B cell (primary cell): ENCODE data around the gene UBE2L5. TPM values are rescaled to one million over a fixed set of nuclear protein-coding genes. Genes with fewer than 3 reads are reported as not detected.

Experiments used
- ATAC-seq: fragments of 200-7000 bp; cut with Tn5 transposase; one replicate; pipeline ENCODE4 v1.10.0; 2021; ENCODE audit warnings: low read depth, mild to moderate bottlenecking, moderate number of reproducible peaks, moderate library complexity
- CTCF ChIA-PET: fragments of 350-600 bp; sonication (Branson Sonifier 250); formaldehyde crosslinking; loops from one replicate; lab custom pipeline; 2021; ENCODE audit warnings: antibody characterized with exemption, inconsistent platforms; lab: Charles Lee
- POLR2A ChIA-PET: fragments of 350-600 bp; sonication (Branson Sonifier 250); formaldehyde crosslinking; loops from one replicate; lab custom pipeline; 2021; ENCODE audit warnings: antibody characterized with exemption; lab: Charles Lee
- DNase-seq: peaks from one replicate; pipeline ENCODE4 v3.0.0; 2013
- H2AFZ ChIP-seq: 2 replicates; pipeline ENCODE4 v1.6.1; 2012; ENCODE audit warnings: mild to moderate bottlenecking, low read depth, low read length; ENCODE audit not compliant: insufficient read depth, poor library complexity, severe bottlenecking
- H3K27ac ChIP-seq, 2 donors: 1 replicate in 1 of 2; 2 replicates in 1 of 2; pipeline ENCODE4 v1.5.1; 2012 to 2013; ENCODE audit warnings: low read length in 2 of 2, mild to moderate bottlenecking in 2 of 2, moderate library complexity in 1 of 2
- H3K27me3 ChIP-seq, 4 experiments: fragments of 200-600 bp in 1 of 4; sonication (generic) in 1 of 4; replicated peaks in 1 of 4; 1 replicate in 2 of 4; 2 replicates in 2 of 4; pipeline versions ENCODE4 v1.6.1 to v1.7.0; 2013 to 2016; ENCODE audit warnings: low read length in 3 of 4, mild to moderate bottlenecking in 2 of 4, mixed read lengths in 1 of 4, moderate library complexity in 1 of 4; ENCODE audit not compliant: insufficient read depth in 4 of 4, control insufficient read depth in 3 of 4; ENCODE audit errors: control extremely low read depth in 1 of 4
- H3K36me3 ChIP-seq, 2 experiments: replicated peaks in 1 of 2; 1 replicate in 1 of 2; 2 replicates in 1 of 2; pipeline versions ENCODE4 v1.6.1 to v1.7.1; 2013; ENCODE audit warnings: low read length in 1 of 2; ENCODE audit not compliant: insufficient read depth in 2 of 2, control insufficient read depth in 1 of 2; ENCODE audit errors: control extremely low read depth in 1 of 2, extremely low read depth in 1 of 2
- H3K4me1 ChIP-seq, 2 donors: fragments of 200-600 bp in 1 of 2; sonication (generic) in 1 of 2; 1 replicate in 1 of 2; 2 replicates in 1 of 2; pipeline versions ENCODE4 v1.5.1 to v1.6.1; 2013 to 2017; ENCODE audit warnings: low read length in 2 of 2; ENCODE audit not compliant: control insufficient read depth in 2 of 2, insufficient read depth in 2 of 2
- H3K4me2 ChIP-seq: replicated peaks from 2 replicates; pipeline ENCODE3; 2012; ENCODE audit warnings: mild to moderate bottlenecking, low read depth, low read length; ENCODE audit not compliant: poor library complexity, severe bottlenecking
- H3K4me3 ChIP-seq, 5 experiments: fragments of 200-600 bp in 1 of 5; sonication (generic) in 1 of 5; 1 replicate in 3 of 5; 2 replicates in 2 of 5; pipeline versions ENCODE4 v1.5.1 to v1.7.0; 2011 to 2016; ENCODE audit warnings: low read length in 4 of 5, mild to moderate bottlenecking in 4 of 5, low read depth in 2 of 5, control low read depth in 1 of 5, moderate library complexity in 1 of 5; ENCODE audit not compliant: insufficient read depth in 1 of 5; ENCODE audit errors: control extremely low read depth in 1 of 5, extremely low read depth in 1 of 5
- H3K79me2 ChIP-seq: fragments of 200-600 bp; sonication (generic); one replicate; pipeline ENCODE4 v1.6.0; 2016; ENCODE audit warnings: low read length; ENCODE audit not compliant: control insufficient read depth, insufficient read depth
- H3K9ac ChIP-seq: fragments of 200-600 bp; sonication (generic); 2 replicates; pipeline ENCODE4 v1.6.1; 2017; ENCODE audit warnings: mild to moderate bottlenecking, low read length, moderate library complexity
- H3K9me3 ChIP-seq, 3 donors: one replicate each; pipeline versions ENCODE4 v1.6.1 to v1.7.1; 2013; ENCODE audit warnings: low read length in 2 of 3; ENCODE audit not compliant: control insufficient read depth in 2 of 3, insufficient read depth in 1 of 3; ENCODE audit errors: control extremely low read depth in 1 of 3
- H4K20me1 ChIP-seq: 2 replicates; pipeline ENCODE4 v1.6.0; 2012; ENCODE audit warnings: mild to moderate bottlenecking, low read length; ENCODE audit not compliant: insufficient read depth, control insufficient read depth, poor library complexity, severe bottlenecking
- H3K27ac Mint-ChIP-seq: one replicate; pipeline ENCODE4 v1.8.0; 2021; ENCODE audit warnings: mixed read lengths
- H3K27me3 Mint-ChIP-seq: one replicate; pipeline ENCODE4 v1.8.0; 2021; ENCODE audit warnings: mixed read lengths
- H3K4me1 Mint-ChIP-seq: one replicate; pipeline ENCODE4 v1.8.0; 2021; ENCODE audit warnings: mixed read lengths
- H3K4me3 Mint-ChIP-seq: one replicate; pipeline ENCODE4 v1.8.0; 2021; ENCODE audit warnings: mixed read lengths
- H3K9me3 Mint-ChIP-seq: one replicate; pipeline ENCODE4 v1.8.0; 2022; ENCODE audit warnings: mixed read lengths; ENCODE audit not compliant: insufficient read depth
- EZH2 ChIP-seq: IDR thresholded peaks from 2 replicates; pipeline ENCODE4 v1.6.1; 2012; ENCODE audit warnings: borderline replicate concordance, low read depth, mild to moderate bottlenecking, moderate library complexity, low read length; ENCODE audit not compliant: insufficient read depth, poor library complexity, severe bottlenecking
- WGBS: methylation state at CpG from one replicate; pipeline ENCODE4 v1.1.5; 2013; ENCODE audit warnings: missing lambda C conversion rate; ENCODE audit not compliant: insufficient coverage; 5-methylcytosine and 5-hydroxymethylcytosine counted together
- intact Hi-C: fragments of 100-400 bp; cut with micrococcal nuclease; formaldehyde crosslinking; loops from one replicate; pipeline ENCODE4 v1.10.0; 2022
- polyA plus RNA-seq: library from polyadenylated mRNA; depleted of rRNA; stranded (reverse); fragments of >200 nt; gene quantifications from 2 replicates; pipeline ENCODE4 v1.2.3, GENCODE V29; 2012
- total RNA-seq, 2 donors: library from RNA; stranded (reverse); fragments of 120-200 nt in 1 of 2; gene quantifications; 1 replicate in 1 of 2; 2 replicates in 1 of 2; pipeline versions ENCODE4 v1.2.3 to v1.2.4, GENCODE V29; 2013 to 2022
- TF ChIP-seq, protein P1 (sequence below): fragments of 200-600 bp; IDR thresholded peaks from one replicate; pipeline ENCODE4 v1.8.0; 2022; ENCODE audit warnings: antibody characterized with exemption, mild to moderate bottlenecking

UBE2L5 gene
- total and polyA plus RNA-seq, 2 donors (not counting 1 experiment from before 2014, with no cell fraction given) = 0.16 to 0.57 TPM

DNA sequence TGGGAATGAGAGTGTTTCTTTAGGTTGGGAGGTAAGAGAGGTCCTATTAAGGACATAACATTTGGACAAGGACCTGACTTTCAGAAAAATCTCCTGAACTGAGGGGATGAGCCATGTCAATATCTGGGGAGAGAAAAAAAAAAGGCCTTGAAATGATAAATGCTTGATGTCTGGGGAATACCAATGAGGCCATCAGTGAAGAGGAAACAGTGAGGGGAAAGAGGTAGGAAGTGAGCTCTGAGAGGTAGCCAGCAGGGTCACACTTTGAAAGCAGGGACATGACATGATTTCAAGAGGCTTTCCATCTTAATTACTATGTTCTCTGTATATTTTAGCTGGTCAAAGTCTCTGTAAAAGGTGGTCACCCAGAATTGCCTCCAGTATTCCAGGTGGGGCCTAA is 9.9 kb upstream of the UBE2L5 start:
- no peaks in the 10 kb centered on the region for H4K20me1 ChIP-seq
- peak overlapping the region; percentile 0 for H3K4me2 ChIP-seq
- ChIA-PET POLR2A (interaction anchor here (0.6 to 1.3 kb wide), 3 partner anchors 31 to 205 kb away, joined by 3 to 4 read pairs (median 3); partner anchors contain the start of gene USPL1), CTCF (interaction anchor here (1.0 to 9.2 kb wide), 6 partner anchors 10 to 40 kb away, joined by 3 to 93 read pairs (median 4); partner anchors contain the start of gene UBE2L5)
- peaks cover 53 to 64% of the 10 kb centered on the region in 2 donors for H3K4me1 ChIP-seq
- H3K4me3 ChIP-seq = no peak overlapping the region
- no peak overlapping the region for H3K9ac ChIP-seq
- H3K36me3 ChIP-seq = no peaks in the 10 kb centered on the region
- ATAC-seq (no peak), DNase-seq (peak; percentile 43)
- intact Hi-C loops = no loop called here
- H3K27me3 ChIP-seq = no peaks in the 10 kb centered on the region
- Mint-ChIP-seq H3K9me3 (no peaks in the 10 kb centered on the region), H3K27ac (peak overlapping the region; percentile 46), H3K27me3 (no peaks in the 10 kb centered on the region), H3K4me1 (peaks cover 71% of the 10 kb centered on the region), H3K4me3 (peak overlapping the region; percentile 1)
- peak overlapping the region in 1 of 2 donors; percentile 18 for H3K27ac ChIP-seq
- TF ChIP-seq, protein P1, sequence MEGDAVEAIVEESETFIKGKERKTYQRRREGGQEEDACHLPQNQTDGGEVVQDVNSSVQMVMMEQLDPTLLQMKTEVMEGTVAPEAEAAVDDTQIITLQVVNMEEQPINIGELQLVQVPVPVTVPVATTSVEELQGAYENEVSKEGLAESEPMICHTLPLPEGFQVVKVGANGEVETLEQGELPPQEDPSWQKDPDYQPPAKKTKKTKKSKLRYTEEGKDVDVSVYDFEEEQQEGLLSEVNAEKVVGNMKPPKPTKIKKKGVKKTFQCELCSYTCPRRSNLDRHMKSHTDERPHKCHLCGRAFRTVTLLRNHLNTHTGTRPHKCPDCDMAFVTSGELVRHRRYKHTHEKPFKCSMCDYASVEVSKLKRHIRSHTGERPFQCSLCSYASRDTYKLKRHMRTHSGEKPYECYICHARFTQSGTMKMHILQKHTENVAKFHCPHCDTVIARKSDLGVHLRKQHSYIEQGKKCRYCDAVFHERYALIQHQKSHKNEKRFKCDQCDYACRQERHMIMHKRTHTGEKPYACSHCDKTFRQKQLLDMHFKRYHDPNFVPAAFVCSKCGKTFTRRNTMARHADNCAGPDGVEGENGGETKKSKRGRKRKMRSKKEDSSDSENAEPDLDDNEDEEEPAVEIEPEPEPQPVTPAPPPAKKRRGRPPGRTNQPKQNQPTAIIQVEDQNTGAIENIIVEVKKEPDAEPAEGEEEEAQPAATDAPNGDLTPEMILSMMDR = no peak
- no peak for TF ChIP-seq EZH2
- H3K9me3 ChIP-seq = no peaks in the 10 kb centered on the region
- H3K79me2 ChIP-seq = no peaks in the 10 kb centered on the region
- H2AFZ ChIP-seq = no peak overlapping the region

DNA sequence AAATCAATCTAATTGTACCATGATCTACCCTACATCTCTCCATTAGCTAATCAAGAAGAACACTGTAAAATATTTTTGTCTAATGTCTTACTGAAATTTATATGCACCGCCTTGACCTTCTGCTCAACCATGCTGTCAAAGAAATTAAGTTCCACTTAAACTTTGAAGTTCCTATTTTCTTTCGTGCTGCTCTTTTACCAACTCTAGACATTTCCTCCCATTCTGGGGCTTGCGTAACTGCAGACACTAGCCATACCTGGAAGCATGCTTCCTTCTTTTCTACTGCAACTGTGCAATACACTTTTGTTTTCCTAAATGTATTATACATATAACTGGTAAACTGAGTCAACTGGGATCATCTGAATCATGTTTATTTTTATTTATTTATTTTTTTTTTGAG is 8.5 kb upstream of the UBE2L5 start:
- Histone ChIP-seq H3K9me3 (no peaks in the 10 kb centered on the region), H3K4me1 (peaks cover 47 to 65% of the 10 kb centered on the region in 2 donors), H4K20me1 (no peaks in the 10 kb centered on the region), H3K4me3 (no peak overlapping the region), H3K36me3 (no peaks in the 10 kb centered on the region), H2AFZ (no peak overlapping the region), H3K79me2 (no peaks in the 10 kb centered on the region), H3K9ac (no peak overlapping the region), H3K4me2 (peak overlapping the region; percentile 24), H3K27me3 (no peaks in the 10 kb centered on the region), H3K27ac (no peak overlapping the region)
- intact Hi-C loops = no loop called here
- H3K9me3 Mint-ChIP-seq = no peaks in the 10 kb centered on the region
- no peaks in the 10 kb centered on the region for H3K27me3 Mint-ChIP-seq
- H3K4me3 Mint-ChIP-seq = no peak overlapping the region
- DNase-seq (no peak), ATAC-seq (no peak)
- ChIA-PET CTCF (interaction anchor here (1.1 to 9.2 kb wide), 4 partner anchors 8 to 59 kb away, joined by 3 to 93 read pairs (median 5); partner anchors contain the start of gene UBE2L5), POLR2A (interaction anchor here (0.9 to 1.1 kb wide), 3 partner anchors 8 to 31 kb away, joined by 4 to 9 read pairs (median 4); partner anchors contain the start of gene UBE2L5)
- H3K4me1 Mint-ChIP-seq = peaks cover 81% of the 10 kb centered on the region
- no peak for TF ChIP-seq EZH2
- TF ChIP-seq, protein P1 = no peak
- WGBS = 10% methylated on average over 2 of the region's 3 CpGs
- H3K27ac Mint-ChIP-seq = peak overlapping the region; percentile 33
